Measurements from ENCODE around the gene ARHGEF7.

GRCh38 chr13:111210091-111210490, 95.0 kb downstream of the ARHGEF7 start:
- TF ChIP-seq CTCF (optimal IDR thresholded peaks at IDR 0.05 in 1 of 3, IDR thresholded peaks at IDR 0.05 in 1 of 3, conservative IDR thresholded peaks at IDR 0.05 in 1 of 3; ENCODE audit: extremely low read depth in 1 of 3, insufficient read depth in 2 of 3, low read length in 3 of 3) = no peak
- TF ChIP-seq EZH2 (IDR thresholded peaks at IDR 0.05; ENCODE audit: low read length) = no peak
